Stimulated activated CD8-positive, alpha-beta memory T cell treated with anti-CD3 and anti-CD28 coated beads, Interleukin-2, amount 100 ng/mL, for 1 hour (primary cell): ENCODE data around the gene ACADS.

Experiments used
- DNase-seq, 2 donors: peaks; one replicate each; pipeline ENCODE4 v3.0.0-alpha.2; 2020; ENCODE audit warnings: low read depth in 2 of 2

Gene ACADS

GRCh38 chr12:120757949-120758348, 32.3 kb downstream of the ACADS start:
- DNase-seq = no peak

GRCh38 chr12:120758798-120759590, 33.4 kb downstream of the ACADS start:
- DNase-seq = no peak

- DNase-seq = no peak
Observed at GRCh38 chr12:120759591-120760348, 34.1 kb downstream of the ACADS start.

- DNase-seq = no peak
Observed at GRCh38 chr12:120760349-120761254, 35.0 kb downstream of the ACADS start.

- DNase-seq = no peak
Observed at GRCh38 chr12:120761519-120761934, 35.9 kb downstream of the ACADS start.

GRCh38 chr12:120762086-120762485, 36.5 kb downstream of the ACADS start:
- DNase-seq = no peak

- DNase-seq = no peak
Observed at GRCh38 chr12:120763250-120763649, 37.6 kb downstream of the ACADS start.

- DNase-seq = no peak
Observed at GRCh38 chr12:120764816-120765215, 39.2 kb downstream of the ACADS start.

- DNase-seq = no peak
Observed at GRCh38 chr12:120766566-120766965, 40.9 kb downstream of the ACADS start.

GRCh38 chr12:120767071-120768024, 41.7 kb downstream of the ACADS start:
- no peak for DNase-seq

GRCh38 chr12:120771097-120771496, 45.5 kb downstream of the ACADS start:
- no peak for DNase-seq

GRCh38 chr12:120774169-120774916, 48.7 kb downstream of the ACADS start:
- DNase-seq = no peak

- DNase-seq = no peak
Observed at GRCh38 chr12:120775862-120776552, 50.4 kb downstream of the ACADS start.

GRCh38 chr12:120783197-120783596, 57.6 kb downstream of the ACADS start:
- no peak for DNase-seq

- DNase-seq = no peak
Observed at GRCh38 chr12:120784804-120785203, 59.2 kb downstream of the ACADS start.

GRCh38 chr12:120787889-120788288, 62.3 kb downstream of the ACADS start:
- no peak for DNase-seq
